ENCODE results near the gene APOL2. TPM values are rescaled to one million over a fixed set of nuclear protein-coding genes. Genes with fewer than 3 reads are reported as not detected.

APOL2 gene
- total and polyA plus RNA-seq, 10 of the 15 experiments (the other 5 are each of a cell fraction or from before 2014, with no cell fraction given), result 4.4 to 39.9 (median 25.0) TPM

- TF ChIP-seq REST (IDR thresholded peaks at IDR 0.05; ENCODE audit: low read depth, low read length) (no peak), HSF1 (IDR thresholded peaks at IDR 0.05; ENCODE audit: low read depth, low read length) (no peak), E2F8 (IDR thresholded peaks at IDR 0.05; ENCODE audit: low read depth, partially characterized antibody) (no peak), POLR2AphosphoS5 (IDR thresholded peaks at IDR 0.05; ENCODE audit: low read length) (no peak), RB1 (IDR thresholded peaks at IDR 0.05; ENCODE audit: borderline replicate concordance) (no peak)
Observed at GRCh38 chr22:36183446-36183845, 55.9 kb downstream of the APOL2 start (continued).
